ENCODE data around the gene ESR2. TPM values are rescaled to one million over a fixed set of nuclear protein-coding genes. Genes with fewer than 3 reads are reported as not detected.
A peak's percentile ranks its signal among the peaks of the same experiment; 100 is the strongest.
"Not testable (repeated sequence)": the region's sequence is repeated elsewhere in the genome, so short reads cannot be mapped to it uniquely, and the experiment has no call there.

Gene ESR2
- total RNA-seq, 1 donor from 2014 or later = 0.39 TPM

DNA sequence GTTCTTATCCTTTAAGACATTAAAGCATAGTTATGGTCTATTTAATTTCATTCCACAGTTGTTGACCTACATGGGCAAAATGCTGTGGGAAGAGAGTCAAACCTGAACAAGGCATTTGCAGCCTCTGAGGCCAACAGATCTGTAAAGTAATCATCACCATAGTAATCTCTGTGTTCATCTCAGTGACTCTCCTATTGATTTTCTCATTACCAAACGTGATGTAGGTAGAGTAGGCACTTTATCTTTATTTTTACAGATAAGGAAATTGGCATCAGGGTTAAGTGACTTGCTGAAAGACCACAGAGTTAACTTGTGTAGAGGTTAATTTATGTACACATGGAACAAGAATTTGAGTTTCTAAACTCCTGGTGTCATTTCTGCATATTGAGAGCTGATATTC is 203.0 kb downstream of the ESR2 start:
- no peak for DNase-seq (ENCODE audit: low read depth in 2 of 2)

DNA sequence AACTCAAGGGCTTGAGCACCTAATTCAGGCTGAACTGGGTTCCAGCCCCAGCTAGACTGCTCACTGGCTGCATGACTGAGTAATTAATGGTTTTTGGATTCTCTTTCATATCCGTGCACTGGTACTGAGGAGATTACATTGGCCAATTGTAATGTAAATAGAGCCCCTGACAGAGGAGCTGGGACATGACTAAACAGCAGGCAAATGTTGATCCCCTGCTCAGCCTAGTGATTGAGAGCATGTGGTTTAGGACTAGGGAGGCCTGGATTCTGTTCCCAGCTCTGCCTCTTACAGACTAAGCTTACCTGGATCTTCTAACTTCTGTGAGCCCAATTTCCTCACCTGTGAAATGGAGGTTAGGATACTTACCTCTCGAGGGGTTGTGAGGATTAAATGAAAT is 204.3 kb downstream of the ESR2 start:
- no peak for DNase-seq (ENCODE audit: low read depth in 2 of 2)

DNA sequence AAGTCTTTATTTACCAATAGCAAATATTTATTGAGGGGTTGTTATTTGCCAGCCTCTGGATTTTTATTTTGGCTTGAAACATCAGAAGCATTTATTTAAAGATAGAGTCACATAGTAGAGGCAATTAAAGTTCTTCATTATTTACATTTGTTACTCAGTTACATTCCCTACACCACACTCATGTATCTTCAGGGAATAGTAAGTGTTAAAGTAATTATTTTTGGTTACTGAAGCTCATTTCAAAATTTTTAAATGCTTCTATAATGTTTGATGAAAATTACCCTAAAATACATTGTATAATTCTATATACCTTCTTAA is 205.6 kb downstream of the ESR2 start:
- DNase-seq (ENCODE audit: low read depth in 2 of 2) = no peak

DNA sequence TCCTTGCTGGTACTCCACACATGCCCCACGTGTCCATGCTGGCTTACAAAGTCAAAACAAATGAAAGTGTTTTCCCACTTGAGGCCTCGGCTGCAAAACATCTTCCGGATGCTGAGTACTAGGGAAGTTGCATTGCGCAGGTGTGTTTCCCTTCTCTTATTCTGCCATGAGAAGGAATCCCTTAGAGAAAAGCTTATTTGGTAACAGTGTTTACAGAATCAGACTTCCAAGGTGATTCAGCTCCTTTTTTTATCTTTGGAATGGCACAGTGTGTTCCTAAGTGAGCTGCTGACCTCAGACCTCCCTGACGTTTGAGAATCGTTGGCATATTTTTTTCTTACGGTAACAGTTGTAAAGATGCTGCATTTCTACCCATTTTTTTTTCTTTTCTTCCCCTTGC is 211.3 kb downstream of the ESR2 start:
- DNase-seq (ENCODE audit: low read depth in 2 of 2) = peak in 1 of 2 donors; percentile 5

DNA sequence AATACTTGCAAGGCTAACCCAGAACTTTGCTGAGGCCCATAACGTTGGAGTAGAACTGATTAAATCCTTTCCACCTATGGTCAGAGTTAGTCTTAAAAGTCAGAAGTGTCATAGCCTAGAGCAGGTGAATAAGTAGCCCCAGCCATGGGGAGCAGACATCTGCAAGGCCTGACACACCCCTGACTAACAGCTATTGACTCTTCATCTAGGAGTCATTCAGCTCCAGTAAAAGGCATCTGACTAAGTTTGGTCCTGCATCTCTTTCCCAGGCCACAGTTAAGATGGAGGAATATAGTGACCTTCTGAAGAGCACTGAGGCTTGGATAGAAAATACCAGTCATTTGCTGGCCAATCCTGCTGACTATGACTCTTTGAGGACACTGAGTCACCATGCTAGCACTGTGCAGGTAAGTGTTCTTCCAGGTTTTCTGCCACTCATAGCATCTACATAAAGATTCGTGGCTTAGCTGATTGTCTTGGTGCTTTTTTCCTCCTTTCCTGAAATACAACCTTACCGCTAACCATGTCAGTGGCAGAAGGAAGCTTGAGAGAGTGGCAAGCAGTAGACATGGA is 212.9 kb downstream of the ESR2 start:
- no peak for DNase-seq (ENCODE audit: low read depth in 2 of 2)

DNA sequence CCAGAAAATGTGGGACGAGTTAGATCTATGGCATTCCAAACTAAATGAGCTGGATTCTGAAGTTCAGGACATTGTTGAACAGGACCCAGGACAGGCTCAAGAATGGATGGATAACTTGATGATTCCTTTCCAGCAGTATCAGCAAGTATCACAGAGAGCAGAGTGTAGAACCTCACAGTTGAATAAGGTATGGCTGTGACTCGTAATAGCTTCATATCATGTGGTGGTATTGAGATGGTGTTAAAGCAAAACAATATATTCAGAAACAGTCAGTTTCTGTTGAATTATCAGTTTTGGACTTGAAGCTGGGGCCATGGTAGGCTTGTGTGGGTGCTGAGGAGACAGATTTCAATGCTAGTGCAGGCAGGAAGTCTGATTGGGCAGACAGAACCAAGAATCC is 213.7 kb downstream of the ESR2 start:
- DNase-seq (ENCODE audit: low read depth in 2 of 2) = no peak

DNA sequence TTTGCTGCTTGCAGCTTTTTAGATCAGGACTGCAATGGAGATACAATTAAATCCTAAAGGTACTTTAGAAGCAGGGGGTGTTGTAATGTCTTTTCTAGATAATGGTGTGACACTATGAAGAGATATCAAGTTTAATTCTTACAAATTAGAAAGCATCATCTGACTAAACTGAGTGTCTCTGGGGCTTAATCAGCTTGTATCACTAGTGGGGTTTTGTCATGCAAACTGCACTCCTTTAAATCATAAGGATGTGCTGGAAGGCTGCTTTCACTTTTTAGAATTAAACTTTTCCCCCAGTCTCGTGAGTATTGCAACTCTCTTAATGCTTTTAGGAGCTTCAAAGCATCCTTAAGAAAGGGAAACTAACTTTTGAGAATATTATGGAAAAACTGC is 218.6 kb downstream of the ESR2 start:
- DNase-seq (ENCODE audit: low read depth in 2 of 2) = no peak

DNA sequence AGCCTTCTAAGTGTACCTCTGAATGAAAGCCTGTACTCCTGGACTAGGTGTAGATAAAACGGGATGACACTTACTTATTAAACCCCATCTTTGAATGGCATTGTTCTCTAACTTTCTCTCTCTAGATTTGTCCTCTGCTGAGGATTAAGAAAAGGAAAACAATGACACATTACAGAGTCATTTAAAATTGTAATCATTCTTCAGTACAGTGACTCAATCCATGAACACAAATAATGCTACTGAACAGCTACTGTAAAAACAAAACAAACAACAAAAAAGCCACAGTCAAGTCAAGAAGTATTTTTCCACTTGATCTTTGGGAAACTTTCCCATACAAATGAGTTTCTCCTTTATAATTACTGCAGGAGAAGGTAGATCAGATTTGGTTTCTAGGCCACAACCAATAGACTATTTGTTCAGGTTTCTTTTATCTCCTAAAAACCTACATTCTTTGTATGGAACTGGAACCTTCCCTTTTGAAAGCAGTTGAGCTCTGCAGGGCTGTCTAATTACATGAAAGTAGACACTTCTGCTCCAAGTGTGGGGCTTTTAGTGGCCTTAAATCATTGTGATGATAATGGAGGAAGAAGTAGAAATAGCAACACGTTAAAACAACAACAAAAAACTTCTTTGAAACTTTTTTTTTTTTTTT is 219.1 kb downstream of the ESR2 start:
- peak in 1 of 2 donors; percentile 58 for DNase-seq (ENCODE audit: low read depth in 2 of 2)

DNA sequence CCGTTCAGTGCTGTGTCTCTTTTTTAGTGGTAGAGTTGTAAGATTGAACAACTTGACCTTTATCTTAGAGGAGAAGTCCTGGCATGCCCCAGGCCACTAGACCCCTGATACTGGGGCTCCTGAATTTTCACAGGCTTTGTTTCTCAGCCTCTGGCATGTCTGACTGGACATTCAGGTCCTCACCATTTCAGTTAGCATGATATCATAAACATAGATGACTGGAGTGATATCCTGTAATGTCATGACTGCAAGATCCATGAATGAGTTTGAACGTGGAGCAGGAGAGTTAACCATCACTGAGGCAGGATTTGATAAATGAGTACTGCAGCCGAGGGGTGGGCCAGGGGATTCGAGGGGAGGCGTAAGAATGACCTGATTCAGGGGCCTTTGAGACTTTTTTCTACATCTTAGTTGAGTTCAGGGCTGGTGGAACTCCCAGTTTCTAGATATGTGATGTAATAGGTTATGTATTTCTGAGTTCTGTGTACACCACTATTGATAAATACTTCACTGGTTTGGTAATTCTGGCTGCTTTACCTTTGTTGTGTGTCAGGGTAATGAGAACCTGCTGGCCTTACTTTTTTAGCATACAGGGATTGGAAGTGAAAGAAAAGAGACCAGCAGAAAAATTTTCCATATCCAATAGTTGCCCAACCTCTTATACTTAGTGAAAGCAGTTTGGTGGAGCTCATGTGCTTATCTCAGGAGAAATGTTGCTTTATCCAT is 224.4 kb downstream of the ESR2 start:
- DNase-seq (ENCODE audit: low read depth in 2 of 2) = no peak

DNA sequence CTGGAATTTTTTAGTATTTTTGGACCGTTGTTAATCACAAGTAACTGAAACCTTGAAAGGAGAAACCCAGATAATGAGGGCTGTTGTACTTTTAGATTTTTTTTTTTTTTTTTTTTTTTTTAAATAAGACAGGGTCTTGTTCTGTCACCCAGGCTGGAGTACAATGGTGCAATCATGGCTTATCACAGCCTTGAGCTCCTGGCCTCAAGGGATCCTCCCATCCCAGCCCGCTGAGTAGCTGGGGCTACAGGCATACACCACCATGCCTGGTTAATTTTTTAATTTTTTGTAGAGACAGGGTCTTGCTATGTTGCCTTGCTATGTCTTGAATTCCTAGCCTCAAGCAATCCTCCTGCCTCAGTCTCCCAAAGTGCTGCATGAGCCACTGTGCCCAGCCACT is 229.7 kb downstream of the ESR2 start:
- no peak for DNase-seq (ENCODE audit: low read depth in 2 of 2)

DNA sequence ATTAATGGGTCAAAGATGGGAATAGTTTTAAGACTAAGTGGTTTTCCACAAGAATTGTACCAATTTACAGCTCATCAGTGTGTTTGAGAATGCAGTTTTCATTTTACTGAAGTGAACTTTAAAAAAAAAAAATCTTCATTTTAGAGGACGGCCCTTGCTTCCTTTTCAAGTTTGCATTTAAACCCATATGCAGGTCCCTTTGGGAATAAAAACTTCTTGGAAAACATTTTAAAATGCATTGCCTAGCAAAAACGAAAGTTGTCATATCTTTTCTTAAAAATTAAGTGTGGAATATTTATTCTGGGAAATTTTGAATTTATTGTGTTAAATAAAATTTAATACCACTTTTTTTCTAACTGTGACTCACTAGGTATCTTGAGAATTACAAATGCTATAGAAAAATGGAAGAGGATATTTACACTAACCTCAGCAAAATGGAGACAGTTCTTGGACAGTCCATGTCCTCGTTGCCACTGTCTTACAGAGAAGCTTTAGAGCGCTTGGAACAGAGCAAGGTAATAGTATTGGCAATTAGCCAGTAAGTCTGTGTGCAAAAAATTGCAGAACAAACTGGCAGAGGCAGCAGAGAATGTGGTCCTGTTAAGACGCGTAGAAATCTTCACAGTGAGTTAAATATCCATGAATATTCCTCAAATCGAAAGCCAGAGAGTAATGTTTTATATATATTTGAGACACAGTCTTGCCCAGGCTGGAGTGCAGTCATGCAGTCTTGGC is 231.6 kb downstream of the ESR2 start:
- no peak for DNase-seq (ENCODE audit: low read depth in 2 of 2)

DNA sequence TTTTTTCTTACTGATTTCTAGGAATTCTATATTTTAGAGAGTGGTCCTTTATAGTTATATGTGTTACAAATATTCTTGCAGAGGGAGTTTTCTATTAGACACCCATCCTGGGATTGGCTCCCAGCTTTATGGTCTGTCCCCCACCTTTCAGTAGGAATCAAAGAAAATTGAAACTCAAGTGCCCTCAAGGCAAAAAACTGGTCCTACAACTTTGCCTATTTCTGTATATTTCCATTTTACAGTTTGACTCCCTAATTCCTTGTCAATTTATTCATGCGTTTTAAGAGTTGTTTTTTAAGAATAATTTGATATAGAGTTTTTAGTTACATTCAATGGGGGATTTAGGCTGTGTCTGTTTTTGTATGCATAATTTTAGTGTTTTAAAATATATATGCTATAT is 232.5 kb downstream of the ESR2 start:
- no peak for DNase-seq (ENCODE audit: low read depth in 2 of 2)

DNA sequence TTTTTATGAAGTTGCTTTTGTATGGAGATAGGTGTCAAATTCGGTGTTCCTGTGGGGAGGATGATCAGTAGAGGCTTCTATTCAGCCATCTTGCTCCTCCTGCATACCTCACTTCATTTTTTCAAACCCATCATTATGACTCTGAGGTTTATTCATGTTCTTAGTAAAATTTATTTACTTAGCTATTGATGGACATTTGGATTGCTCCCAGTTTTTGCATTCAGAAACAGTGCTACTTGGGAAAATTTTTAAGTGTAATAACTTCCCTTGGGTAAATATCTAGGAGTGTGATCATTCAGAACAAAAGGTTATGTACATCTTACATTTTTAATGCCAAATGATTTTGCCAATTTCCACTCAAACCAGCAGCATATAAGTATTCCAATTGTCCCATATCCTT is 233.1 kb downstream of the ESR2 start:
- DNase-seq (ENCODE audit: low read depth in 2 of 2) = no peak

DNA sequence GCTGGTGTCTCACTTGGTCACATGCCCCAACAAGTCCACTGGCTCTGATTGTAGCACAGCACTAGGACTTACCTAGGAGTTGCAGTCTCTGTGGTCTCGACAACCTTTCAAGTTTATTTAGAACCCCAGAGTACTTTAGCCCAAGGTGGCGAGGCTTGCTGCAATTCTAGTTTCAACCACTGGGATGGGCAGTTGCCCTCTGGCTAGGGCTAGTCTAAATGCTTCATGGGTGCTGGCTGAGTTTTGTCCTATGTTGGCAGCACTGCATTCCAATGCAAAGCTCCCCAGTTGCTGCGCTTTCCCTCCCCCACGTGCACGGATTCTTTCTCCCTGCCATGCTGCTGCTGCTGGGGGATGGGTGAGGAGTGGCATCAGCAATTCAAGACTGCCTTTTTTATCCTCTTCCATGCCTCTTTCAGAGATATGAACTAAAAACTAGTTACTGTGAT is 233.5 kb downstream of the ESR2 start:
- peak in 1 of 2 donors; percentile 10 for DNase-seq (ENCODE audit: low read depth in 2 of 2)

DNA sequence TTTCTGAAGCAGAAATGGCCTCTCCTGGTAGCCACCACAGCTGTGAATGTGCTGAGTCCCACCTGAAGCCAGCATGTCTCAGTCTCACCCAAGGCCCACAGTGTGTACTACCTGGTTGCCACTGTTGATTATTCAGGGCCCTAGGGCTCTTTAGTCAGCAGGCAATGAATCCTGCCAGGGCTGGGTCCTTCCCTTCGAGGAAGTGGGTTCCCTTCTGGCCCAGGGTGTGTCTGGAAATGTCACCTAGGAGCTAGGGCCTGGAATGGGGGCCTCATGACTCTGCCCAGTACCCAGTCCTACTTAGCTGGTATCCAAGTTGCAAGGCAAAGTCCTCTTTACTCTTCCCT is 234.0 kb downstream of the ESR2 start:
- DNase-seq (ENCODE audit: low read depth in 2 of 2) = no peak

DNA sequence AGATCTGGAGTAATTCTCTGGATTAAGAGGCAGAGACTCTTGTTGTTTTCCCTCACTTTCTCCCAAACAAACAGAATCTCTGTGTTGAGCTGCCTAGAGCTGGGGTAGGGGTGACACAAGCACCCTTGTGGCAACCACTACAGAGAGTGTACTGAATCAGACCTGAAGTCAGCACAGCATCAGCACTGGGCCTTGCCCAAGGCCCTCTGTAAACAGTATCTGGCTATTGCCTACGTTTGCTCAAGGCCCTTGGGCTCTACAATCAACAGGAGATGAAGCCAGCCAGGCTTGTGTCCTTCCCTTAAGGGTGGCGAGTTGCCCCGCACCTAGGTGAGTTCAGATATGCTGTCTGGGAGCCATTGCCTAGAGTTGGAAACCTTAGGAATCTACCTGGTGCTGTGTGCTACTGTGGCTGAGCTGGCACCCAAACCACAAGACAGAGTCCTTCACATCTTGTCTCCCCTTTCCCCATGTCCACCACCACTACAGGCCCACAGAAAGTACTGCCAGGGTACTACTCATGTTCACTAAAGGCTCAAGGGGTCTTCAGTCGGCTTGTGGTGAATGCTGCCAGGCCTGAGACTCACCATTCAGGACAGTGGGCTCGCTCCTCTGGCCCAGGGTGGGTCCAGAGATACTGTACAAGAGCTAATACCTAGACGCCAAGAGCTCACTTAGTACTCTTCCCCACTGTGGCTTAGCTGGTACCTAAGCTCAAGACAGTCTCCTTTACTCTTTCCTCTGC is 234.5 kb downstream of the ESR2 start:
- DNase-seq (ENCODE audit: low read depth in 2 of 2) = no peak

DNA sequence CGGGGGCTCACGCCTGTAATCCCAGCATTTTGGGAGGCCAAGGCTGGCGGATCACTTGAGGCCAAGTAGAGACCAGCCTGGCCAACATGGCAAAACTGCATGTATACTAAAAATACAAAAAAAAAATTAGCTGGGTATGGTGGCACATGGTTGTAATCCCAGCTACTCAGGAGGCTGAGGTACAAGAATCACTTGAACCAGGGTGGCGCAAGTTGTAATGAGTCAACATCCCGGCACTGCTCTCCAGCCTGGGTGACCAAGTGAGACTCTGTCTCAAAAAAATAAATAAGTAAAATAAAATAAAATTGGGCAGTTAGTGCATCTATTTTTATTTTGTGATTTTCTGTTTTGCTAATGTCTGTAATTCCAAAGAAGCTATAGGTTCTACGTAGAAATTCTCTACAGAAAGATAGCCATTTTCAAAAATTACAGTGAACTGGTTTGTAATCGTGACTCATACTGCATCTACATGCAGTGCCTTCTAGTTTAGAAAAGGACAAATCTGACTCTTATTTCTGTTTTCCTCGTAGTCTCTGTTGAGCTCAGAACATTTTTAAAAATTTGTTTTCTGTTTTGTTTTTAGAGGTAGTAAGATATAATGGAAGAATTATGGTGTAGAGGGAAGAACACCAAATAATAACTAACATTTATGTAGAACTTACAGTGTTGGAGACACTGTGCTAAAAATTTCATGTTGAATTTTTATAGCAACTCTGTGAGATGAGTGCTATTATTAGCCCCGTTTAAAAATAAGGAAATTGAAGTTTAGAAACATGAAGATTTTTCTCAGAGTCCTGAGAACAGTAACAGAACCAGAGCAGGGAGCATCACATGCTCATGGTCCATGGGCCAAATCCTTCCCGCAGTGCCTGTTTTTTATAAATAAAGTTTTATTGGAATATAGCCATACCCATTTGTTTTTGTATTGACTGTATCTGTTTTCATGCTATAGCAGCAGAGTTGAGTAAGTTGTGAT is 240.2 kb downstream of the ESR2 start:
- DNase-seq (ENCODE audit: low read depth in 2 of 2) = no peak

DNA sequence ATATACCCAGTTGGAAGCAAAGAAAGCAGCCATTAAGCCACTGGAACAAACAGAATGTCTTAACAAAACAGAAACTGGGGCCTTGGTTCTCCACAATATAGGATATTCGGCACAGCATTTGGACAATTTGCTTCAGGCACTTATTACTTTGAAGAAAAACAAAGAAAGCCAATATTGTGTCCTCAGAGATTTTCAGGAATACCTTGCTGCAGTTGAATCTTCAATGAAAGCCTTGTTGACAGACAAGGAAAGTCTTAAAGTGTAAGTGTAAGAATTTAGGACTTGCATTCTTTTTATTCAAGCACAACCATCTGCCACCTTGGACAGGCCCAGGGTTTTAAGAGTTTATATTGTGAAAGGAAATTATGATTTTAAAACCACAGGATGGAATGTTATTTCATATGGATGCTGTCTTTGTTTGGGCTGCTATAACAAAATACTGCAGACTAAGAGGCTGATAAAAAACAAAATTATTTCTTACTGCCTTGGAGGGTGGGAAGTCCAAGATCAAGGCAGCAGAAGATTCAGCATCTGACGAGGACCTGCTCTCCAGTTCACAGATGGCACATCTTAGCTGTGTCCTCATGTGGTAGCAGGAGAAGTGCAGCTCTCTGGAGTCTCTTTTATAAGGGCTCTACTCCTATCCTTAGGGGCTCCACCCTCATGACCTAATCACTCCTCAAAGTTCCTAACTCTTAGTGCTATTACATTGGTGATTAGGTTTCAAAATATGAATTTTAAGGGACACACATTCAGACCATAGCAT is 244.4 kb downstream of the ESR2 start:
- DNase-seq (ENCODE audit: low read depth in 2 of 2) = no peak

DNA sequence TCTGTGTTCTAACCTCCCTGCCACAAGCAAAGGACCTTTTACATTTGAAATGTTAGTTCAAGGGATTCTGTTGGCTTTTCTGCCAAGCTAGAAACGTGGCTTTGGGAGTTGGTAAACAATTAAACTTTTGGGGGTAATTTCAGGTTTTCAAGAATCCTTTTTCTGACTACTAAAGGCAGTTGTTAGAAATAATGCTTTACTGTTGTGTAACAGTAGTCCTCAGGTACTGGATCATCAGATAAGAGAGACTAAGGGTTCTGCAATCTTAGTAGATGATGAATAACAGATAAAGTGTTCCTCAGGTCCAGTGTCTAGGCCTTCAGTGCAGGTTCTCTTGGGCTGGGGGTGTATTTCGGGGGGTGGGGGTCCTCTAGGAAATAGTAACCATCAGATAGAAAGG is 249.1 kb downstream of the ESR2 start:
- no peak for DNase-seq (ENCODE audit: low read depth in 2 of 2)

DNA sequence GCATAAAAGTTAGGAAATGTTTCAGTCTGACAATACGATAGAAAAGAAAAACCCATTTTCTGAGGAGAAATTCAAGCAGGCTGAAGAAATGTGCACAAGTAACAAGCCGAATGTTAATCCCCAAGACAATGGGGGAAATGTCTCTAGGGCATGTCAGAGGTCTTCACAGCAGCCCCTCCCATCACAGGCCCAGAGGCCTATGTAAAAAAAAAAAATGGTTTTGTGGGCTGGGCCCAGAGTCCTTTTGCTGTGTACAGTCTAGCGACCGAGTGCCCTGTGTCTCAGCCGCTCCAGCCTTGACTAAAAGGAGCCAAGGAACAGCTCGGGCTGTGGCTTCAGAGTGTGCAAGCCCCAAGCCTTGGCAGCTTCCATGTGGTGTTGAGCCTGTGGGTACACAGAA is 250.9 kb downstream of the ESR2 start:
- DNase-seq (ENCODE audit: low read depth in 2 of 2) = not testable (repeated sequence)

All from dermis microvascular lymphatic vessel endothelial cell (primary cell).